Activated CD8-positive, alpha-beta T cell treated with anti-CD3 and anti-CD28 coated beads for 36 hours (primary cell): Measurements from ENCODE around the gene TEX26. TPM values are rescaled to one million over a fixed set of nuclear protein-coding genes. Genes with fewer than 3 reads are reported as not detected.

Experiments used
- ATAC-seq: fragments of 200-7000 bp; cut with Tn5 transposase; one replicate; pipeline ENCODE4 v1.10.0; 2021; ENCODE audit warnings: mild to moderate bottlenecking, moderate library complexity
- CTCF ChIA-PET: fragments of 350-600 bp; sonication (Branson Sonifier 250); formaldehyde crosslinking; loops from one replicate; lab custom pipeline; 2021; ENCODE audit warnings: antibody characterized with exemption; lab: Charles Lee
- POLR2A ChIA-PET: fragments of 350-600 bp; sonication (Branson Sonifier 250); formaldehyde crosslinking; loops from one replicate; lab custom pipeline; 2021; ENCODE audit warnings: antibody characterized with exemption; lab: Charles Lee
- DNase-seq: peaks from one replicate; pipeline ENCODE4 v3.0.0-alpha.2; 2020
- H3K27ac Mint-ChIP-seq: one replicate; pipeline ENCODE4 v1.8.0; 2021; ENCODE audit warnings: mild to moderate bottlenecking, mixed read lengths
- H3K27me3 Mint-ChIP-seq: one replicate; pipeline ENCODE4 v1.8.0; 2021; ENCODE audit warnings: mixed read lengths
- H3K36me3 Mint-ChIP-seq: one replicate; pipeline ENCODE4 v1.8.0; 2021; ENCODE audit warnings: low read depth, mixed read lengths
- H3K4me1 Mint-ChIP-seq: one replicate; pipeline ENCODE4 v1.8.0; 2021; ENCODE audit warnings: low read depth, mixed read lengths
- H3K4me3 Mint-ChIP-seq: one replicate; pipeline ENCODE4 v1.8.0; 2021; ENCODE audit warnings: mild to moderate bottlenecking, moderate library complexity, mixed read lengths
- H3K9me3 Mint-ChIP-seq: one replicate; pipeline ENCODE4 v1.8.0; 2021; ENCODE audit warnings: mixed read lengths
- intact Hi-C: fragments of 100-400 bp; cut with micrococcal nuclease; formaldehyde crosslinking; loops from one replicate; pipeline ENCODE4 v1.10.0; 2022
- total RNA-seq, 2 experiments: library from RNA; stranded (reverse); gene quantifications; one replicate each; pipeline ENCODE4 v1.2.3, GENCODE V29; 2021
- TF ChIP-seq, protein P1 (sequence below): fragments of 200-600 bp; IDR thresholded peaks from one replicate; pipeline ENCODE4 v1.8.0; 2022; ENCODE audit warnings: antibody characterized with exemption, mild to moderate bottlenecking

The TEX26 gene
- total RNA-seq, 2 experiments from 2014 or later = not detected

- intact Hi-C loops = no loop called here
- ChIA-PET CTCF (interaction anchor here (1.0 kb wide), 1 partner anchor 71 kb away, joined by 3 read pairs; no protein-coding TSS in a partner anchor), POLR2A (no interaction called here)
- Mint-ChIP-seq H3K36me3 (no peaks in the 10 kb centered on the region), H3K27ac (no peak overlapping the region), H3K9me3 (peaks cover 4% of the 10 kb centered on the region), H3K4me3 (no peak overlapping the region), H3K4me1 (no peaks in the 10 kb centered on the region), H3K27me3 (peaks cover 17% of the 10 kb centered on the region)
- ATAC-seq = no peak
- TF ChIP-seq, protein P1, sequence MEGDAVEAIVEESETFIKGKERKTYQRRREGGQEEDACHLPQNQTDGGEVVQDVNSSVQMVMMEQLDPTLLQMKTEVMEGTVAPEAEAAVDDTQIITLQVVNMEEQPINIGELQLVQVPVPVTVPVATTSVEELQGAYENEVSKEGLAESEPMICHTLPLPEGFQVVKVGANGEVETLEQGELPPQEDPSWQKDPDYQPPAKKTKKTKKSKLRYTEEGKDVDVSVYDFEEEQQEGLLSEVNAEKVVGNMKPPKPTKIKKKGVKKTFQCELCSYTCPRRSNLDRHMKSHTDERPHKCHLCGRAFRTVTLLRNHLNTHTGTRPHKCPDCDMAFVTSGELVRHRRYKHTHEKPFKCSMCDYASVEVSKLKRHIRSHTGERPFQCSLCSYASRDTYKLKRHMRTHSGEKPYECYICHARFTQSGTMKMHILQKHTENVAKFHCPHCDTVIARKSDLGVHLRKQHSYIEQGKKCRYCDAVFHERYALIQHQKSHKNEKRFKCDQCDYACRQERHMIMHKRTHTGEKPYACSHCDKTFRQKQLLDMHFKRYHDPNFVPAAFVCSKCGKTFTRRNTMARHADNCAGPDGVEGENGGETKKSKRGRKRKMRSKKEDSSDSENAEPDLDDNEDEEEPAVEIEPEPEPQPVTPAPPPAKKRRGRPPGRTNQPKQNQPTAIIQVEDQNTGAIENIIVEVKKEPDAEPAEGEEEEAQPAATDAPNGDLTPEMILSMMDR = no peak
- DNase-seq = no peak
Measured at GRCh38 chr13:30936971-30937370, 4.5 kb downstream of the TEX26 start.

DNA sequence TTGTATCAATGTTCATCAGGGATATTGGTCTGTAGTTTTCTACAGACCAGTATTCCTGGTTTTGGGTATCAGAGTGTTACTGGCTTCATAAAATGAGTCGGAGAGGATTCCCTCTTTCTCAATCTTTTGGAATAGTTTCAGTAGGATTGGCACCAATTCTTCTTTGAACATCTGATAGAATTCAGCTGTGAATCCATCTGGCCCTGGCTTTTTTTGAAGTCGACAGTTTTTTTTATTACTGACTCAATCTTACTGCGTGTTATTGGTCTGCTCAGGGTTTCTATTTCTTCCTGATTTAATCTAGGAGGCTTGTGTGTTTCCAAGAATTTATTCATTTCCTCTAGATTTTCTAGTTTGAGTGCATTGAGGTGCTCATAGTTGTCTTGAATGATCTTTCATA is 11.4 kb downstream of the TEX26 start:
- TF ChIP-seq, protein P1 = no peak
- intact Hi-C loops = no loop called here
- POLR2A ChIA-PET = no interaction called here
- peaks cover 8% of the 10 kb centered on the region for H3K9me3 Mint-ChIP-seq
- no peak for DNase-seq
- H3K27me3 Mint-ChIP-seq = peaks cover 21% of the 10 kb centered on the region
- no peak overlapping the region for H3K27ac Mint-ChIP-seq
- CTCF ChIA-PET = no interaction called here
- no peak overlapping the region for H3K4me3 Mint-ChIP-seq
- H3K4me1 Mint-ChIP-seq = no peaks in the 10 kb centered on the region
- ATAC-seq = no peak
- no peaks in the 10 kb centered on the region for H3K36me3 Mint-ChIP-seq

- TF ChIP-seq, protein P1 = no peak
- no peak overlapping the region for H3K27ac Mint-ChIP-seq
- ChIA-PET POLR2A (no interaction called here), CTCF (no interaction called here)
- no peaks in the 10 kb centered on the region for H3K36me3 Mint-ChIP-seq
- H3K27me3 Mint-ChIP-seq = peaks cover 29% of the 10 kb centered on the region
- H3K9me3 Mint-ChIP-seq = peaks cover 2% of the 10 kb centered on the region
- no peak for DNase-seq
- no peak overlapping the region for H3K4me3 Mint-ChIP-seq
- H3K4me1 Mint-ChIP-seq = no peaks in the 10 kb centered on the region
- ATAC-seq = no peak
- intact Hi-C loops = no loop called here
Measured at GRCh38 chr13:30957258-30957943, 24.9 kb downstream of the TEX26 start.

GRCh38 chr13:30959678-30960077 is 27.2 kb downstream of the TEX26 start:
- CTCF ChIA-PET = no interaction called here
- H3K4me1 Mint-ChIP-seq = no peaks in the 10 kb centered on the region
- H3K9me3 Mint-ChIP-seq = peaks cover 2% of the 10 kb centered on the region
- intact Hi-C loops = no loop called here
- no peaks in the 10 kb centered on the region for H3K36me3 Mint-ChIP-seq
- POLR2A ChIA-PET = no interaction called here
- H3K27ac Mint-ChIP-seq = no peak overlapping the region
- DNase-seq (no peak), ATAC-seq (no peak)
- TF ChIP-seq, protein P1 = no peak
- H3K27me3 Mint-ChIP-seq = peaks cover 31% of the 10 kb centered on the region
- H3K4me3 Mint-ChIP-seq = no peak overlapping the region

DNA sequence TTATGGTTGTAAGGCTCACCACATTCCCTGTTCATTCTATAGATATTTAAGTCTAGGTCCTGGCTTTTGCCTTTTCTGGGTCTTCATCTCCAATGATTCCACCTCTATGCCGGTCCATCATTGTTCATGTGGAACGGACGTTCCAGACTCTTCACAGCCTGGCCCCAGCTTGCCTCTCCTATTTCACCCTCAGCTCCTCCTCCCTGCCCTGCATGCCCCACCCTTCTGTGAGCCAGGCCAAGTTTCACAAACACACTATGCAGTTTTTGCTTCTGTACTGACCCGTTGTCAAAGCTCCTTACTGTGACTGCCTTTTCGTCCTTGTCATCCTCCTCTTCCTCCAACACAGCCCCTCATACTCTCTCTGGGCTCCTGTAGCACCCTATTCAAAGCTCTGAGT is 31.3 kb downstream of the TEX26 start:
- peaks cover 30% of the 10 kb centered on the region for H3K27me3 Mint-ChIP-seq
- no peaks in the 10 kb centered on the region for H3K36me3 Mint-ChIP-seq
- TF ChIP-seq, protein P1 = no peak
- H3K4me1 Mint-ChIP-seq = no peaks in the 10 kb centered on the region
- no peak for DNase-seq
- no peak overlapping the region for H3K27ac Mint-ChIP-seq
- no peak for ATAC-seq
- no peak overlapping the region for H3K4me3 Mint-ChIP-seq
- CTCF ChIA-PET = no interaction called here
- intact Hi-C loops = no loop called here
- POLR2A ChIA-PET = no interaction called here
- peaks cover 2% of the 10 kb centered on the region for H3K9me3 Mint-ChIP-seq
